PC-9 (cell line): ENCODE measurements around the gene EPB41L5. TPM values are rescaled to one million over a fixed set of nuclear protein-coding genes. Genes with fewer than 3 reads are reported as not detected.

Experiments
- BruUV-seq: library from RNA; stranded (reverse); fragments of 400-500 nt; replicated peaks from 2 replicates; lab custom pipeline; 2021; lab: Mats Ljungman, UMichigan
- CTCF ChIA-PET: fragments of 300-600 bp; sonication (Branson Sonifier 250); formaldehyde crosslinking; loops from one replicate; lab custom pipeline; 2022; ENCODE audit warnings: antibody characterized with exemption; lab: Charles Lee
- POLR2A ChIA-PET: fragments of 300-600 bp; sonication (Branson Sonifier 250); formaldehyde crosslinking; loops from one replicate; lab custom pipeline; 2022; ENCODE audit warnings: antibody characterized with exemption; ENCODE audit not compliant: unreplicated experiment; lab: Charles Lee
- DNase-seq, 2 experiments: peaks; one replicate each; pipeline versions ENCODE4 v3.0.0 to v3.0.0-alpha.2; 2015 to 2022; ENCODE audit warnings: mixed read lengths in 1 of 2
- H2AFZ ChIP-seq: fragments of 200-600 bp; sonication (generic); 2 replicates; pipeline ENCODE4 v1.8.1; 2017; ENCODE audit warnings: antibody characterized with exemption
- H3F3A ChIP-seq: fragments of 200-600 bp; sonication (generic); 2 replicates; pipeline ENCODE4 v1.8.1; 2017; ENCODE audit warnings: antibody characterized with exemption, mild to moderate bottlenecking, low read depth; ENCODE audit not compliant: insufficient read depth
- H3K27ac ChIP-seq: fragments of 200-600 bp; sonication (generic); 2 replicates; pipeline ENCODE4 v1.6.1; 2016; ENCODE audit warnings: mixed run types
- H3K27me3 ChIP-seq: fragments of 200-600 bp; sonication (generic); 2 replicates; pipeline ENCODE4 v1.6.1; 2016; ENCODE audit warnings: low read depth, mixed run types; ENCODE audit not compliant: insufficient read depth
- H3K36me3 ChIP-seq: fragments of 200-600 bp; sonication (generic); 2 replicates; pipeline ENCODE4 v1.6.1; 2016; ENCODE audit warnings: low read depth, mixed run types
- H3K4me1 ChIP-seq: fragments of 200-600 bp; sonication (generic); replicated peaks from 2 replicates; pipeline ENCODE4 v1.6.1; 2016; ENCODE audit warnings: mixed run types; ENCODE audit not compliant: insufficient read depth
- H3K4me2 ChIP-seq: fragments of 200-600 bp; sonication (generic); 2 replicates; pipeline ENCODE4 v1.6.1; 2017; ENCODE audit warnings: mixed run types
- H3K4me3 ChIP-seq: fragments of 200-600 bp; sonication (generic); 2 replicates; pipeline ENCODE4 v1.6.1; 2016; ENCODE audit warnings: mixed run types
- H3K79me2 ChIP-seq: fragments of 200-600 bp; sonication (generic); 2 replicates; pipeline ENCODE4 v1.6.1; 2017; ENCODE audit warnings: low read depth, mixed run types
- H3K9me2 ChIP-seq: fragments of 200-600 bp; sonication (generic); 2 replicates; pipeline ENCODE4 v1.8.1; 2017; ENCODE audit warnings: mild to moderate bottlenecking; ENCODE audit not compliant: insufficient read depth
- H3K9me3 ChIP-seq: fragments of 200-600 bp; sonication (generic); 2 replicates; pipeline ENCODE4 v1.8.1; 2016; ENCODE audit warnings: low read depth; ENCODE audit not compliant: insufficient read depth
- H4K20me1 ChIP-seq: fragments of 200-600 bp; sonication (generic); 2 replicates; pipeline ENCODE4 v1.8.1; 2017; ENCODE audit not compliant: insufficient read depth
- EZH2 ChIP-seq: fragments of 200-600 bp; sonication (generic); IDR thresholded peaks from 2 replicates; pipeline ENCODE4 v1.8.0; 2017; ENCODE audit warnings: antibody characterized with exemption, low read depth
- intact Hi-C: fragments of 100-400 bp; cut with micrococcal nuclease; formaldehyde crosslinking; loops from one replicate; pipeline ENCODE4 v1.10.0; 2022; ENCODE audit not compliant: unreplicated experiment
- total RNA-seq: library from RNA; stranded (reverse); gene quantifications from 2 replicates; pipeline ENCODE4 v1.2.3, GENCODE V29; 2021
- TF ChIP-seq, protein P1 (sequence below): fragments of 200-600 bp; sonication (generic); conservative IDR thresholded peaks from 2 replicates; pipeline ENCODE4 v1.6.1; 2017; ENCODE audit warnings: mixed run types, antibody characterized with exemption, mild to moderate bottlenecking, moderate library complexity

Gene EPB41L5
- total RNA-seq, 1 experiment from 2014 or later, result 18.4 TPM

GRCh38 chr2:120075545-120075944, 62.7 kb downstream of the EPB41L5 start:
- no peaks in the 10 kb centered on the region for H3K4me1 ChIP-seq
- H3F3A ChIP-seq, result no peaks in the 10 kb centered on the region
- H3K9me3 ChIP-seq, result no peaks in the 10 kb centered on the region
- no TSS peak for BruUV-seq
- CTCF ChIA-PET, result no interaction called here
- no peaks in the 10 kb centered on the region for H3K9me2 ChIP-seq
- H3K36me3 ChIP-seq, result no peaks in the 10 kb centered on the region
- H3K4me2 ChIP-seq, result no peak overlapping the region
- no peaks in the 10 kb centered on the region for H3K27me3 ChIP-seq
- H3K27ac ChIP-seq, result no peak overlapping the region
- DNase-seq, result no peak
- H3K4me3 ChIP-seq, result no peak overlapping the region
- no peaks in the 10 kb centered on the region for H3K79me2 ChIP-seq
- intact Hi-C loops, result no loop called here
- no peak overlapping the region for H2AFZ ChIP-seq
- POLR2A ChIA-PET, result no interaction called here
- no peak for TF ChIP-seq EZH2
- TF ChIP-seq, protein P1, sequence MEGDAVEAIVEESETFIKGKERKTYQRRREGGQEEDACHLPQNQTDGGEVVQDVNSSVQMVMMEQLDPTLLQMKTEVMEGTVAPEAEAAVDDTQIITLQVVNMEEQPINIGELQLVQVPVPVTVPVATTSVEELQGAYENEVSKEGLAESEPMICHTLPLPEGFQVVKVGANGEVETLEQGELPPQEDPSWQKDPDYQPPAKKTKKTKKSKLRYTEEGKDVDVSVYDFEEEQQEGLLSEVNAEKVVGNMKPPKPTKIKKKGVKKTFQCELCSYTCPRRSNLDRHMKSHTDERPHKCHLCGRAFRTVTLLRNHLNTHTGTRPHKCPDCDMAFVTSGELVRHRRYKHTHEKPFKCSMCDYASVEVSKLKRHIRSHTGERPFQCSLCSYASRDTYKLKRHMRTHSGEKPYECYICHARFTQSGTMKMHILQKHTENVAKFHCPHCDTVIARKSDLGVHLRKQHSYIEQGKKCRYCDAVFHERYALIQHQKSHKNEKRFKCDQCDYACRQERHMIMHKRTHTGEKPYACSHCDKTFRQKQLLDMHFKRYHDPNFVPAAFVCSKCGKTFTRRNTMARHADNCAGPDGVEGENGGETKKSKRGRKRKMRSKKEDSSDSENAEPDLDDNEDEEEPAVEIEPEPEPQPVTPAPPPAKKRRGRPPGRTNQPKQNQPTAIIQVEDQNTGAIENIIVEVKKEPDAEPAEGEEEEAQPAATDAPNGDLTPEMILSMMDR, result no peak
- no peaks in the 10 kb centered on the region for H4K20me1 ChIP-seq

DNA sequence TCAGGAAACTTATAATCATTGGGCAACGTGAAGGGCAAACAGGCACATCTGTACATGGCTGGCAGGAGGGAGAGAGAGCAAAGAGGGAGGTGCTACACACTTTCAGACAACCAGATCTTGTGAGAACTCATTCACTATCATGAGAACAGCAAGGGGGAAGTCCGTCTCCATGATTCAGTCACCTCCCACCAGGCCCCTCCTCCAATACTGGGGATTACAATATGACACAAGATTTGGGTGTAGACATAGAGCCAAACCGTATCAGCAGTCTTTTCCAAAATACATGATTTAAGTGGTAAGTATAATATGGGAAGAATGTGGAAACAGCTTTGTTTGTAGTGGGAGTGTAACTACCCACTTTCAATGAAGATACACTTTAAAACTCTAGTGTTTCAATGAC, 65.0 kb downstream of the EPB41L5 start:
- DNase-seq, result no peak
- H3K4me1 ChIP-seq, result no peaks in the 10 kb centered on the region

GRCh38 chr2:120079647-120080046, 66.8 kb downstream of the EPB41L5 start:
- Histone ChIP-seq H2AFZ (no peak overlapping the region), H3K4me1 (no peaks in the 10 kb centered on the region), H3K27me3 (no peaks in the 10 kb centered on the region), H3K36me3 (no peaks in the 10 kb centered on the region), H3K9me3 (no peaks in the 10 kb centered on the region), H3F3A (no peaks in the 10 kb centered on the region), H3K9me2 (no peaks in the 10 kb centered on the region), H3K79me2 (no peaks in the 10 kb centered on the region), H3K27ac (no peak overlapping the region), H3K4me3 (no peak overlapping the region), H4K20me1 (no peaks in the 10 kb centered on the region), H3K4me2 (no peak overlapping the region)
- BruUV-seq, result no TSS peak
- POLR2A ChIA-PET, result no interaction called here
- DNase-seq, result no peak
- TF ChIP-seq EZH2, result no peak
- TF ChIP-seq, protein P1, result no peak
- CTCF ChIA-PET, result no interaction called here
- intact Hi-C loops, result no loop called here

More for the DNA sequence above, 65.0 kb downstream of the EPB41L5 start:
- no peaks in the 10 kb centered on the region for H3K79me2 ChIP-seq
- intact Hi-C loops, result no loop called here
- no peaks in the 10 kb centered on the region for H3F3A ChIP-seq
- no peak for TF ChIP-seq EZH2
- TF ChIP-seq, protein P1, result no peak
- no peaks in the 10 kb centered on the region for H4K20me1 ChIP-seq
- no peak overlapping the region for H2AFZ ChIP-seq
- H3K27ac ChIP-seq, result no peak overlapping the region
- no peak overlapping the region for H3K4me3 ChIP-seq
- no peaks in the 10 kb centered on the region for H3K9me3 ChIP-seq
- no peaks in the 10 kb centered on the region for H3K36me3 ChIP-seq
- no peaks in the 10 kb centered on the region for H3K9me2 ChIP-seq
- no peak overlapping the region for H3K4me2 ChIP-seq
- CTCF ChIA-PET, result no interaction called here
- POLR2A ChIA-PET, result no interaction called here
- no TSS peak for BruUV-seq
- H3K27me3 ChIP-seq, result no peaks in the 10 kb centered on the region
